Activated CD4-positive, alpha-beta T cell treated with anti-CD3 and anti-CD28 coated beads, Interleukin-2, amount 10 ng/mL, durations not matched to agents 7 days and 5 days (primary cell): ENCODE data around the gene ASF1B. TPM values are rescaled to one million over a fixed set of nuclear protein-coding genes. Genes with fewer than 3 reads are reported as not detected.

ENCODE experiments used
- CTCF ChIA-PET: fragments of 350-600 bp; sonication (Branson Sonifier 250); formaldehyde crosslinking; loops from one replicate; lab custom pipeline; 2021; ENCODE audit warnings: antibody characterized with exemption; lab: Charles Lee
- POLR2A ChIA-PET: fragments of 350-600 bp; sonication (Branson Sonifier 250); formaldehyde crosslinking; loops from one replicate; lab custom pipeline; 2021; ENCODE audit warnings: antibody characterized with exemption; lab: Charles Lee
- DNase-seq: peaks from one replicate; pipeline ENCODE4 v3.0.0-alpha.2; 2020
- H3K27ac Mint-ChIP-seq: one replicate; pipeline ENCODE4 v1.8.0; 2021; ENCODE audit warnings: mild to moderate bottlenecking, moderate library complexity, mixed read lengths
- H3K27me3 Mint-ChIP-seq: one replicate; pipeline ENCODE4 v1.8.0; 2021; ENCODE audit warnings: mixed read lengths
- H3K36me3 Mint-ChIP-seq: one replicate; pipeline ENCODE4 v1.8.0; 2021; ENCODE audit warnings: low read depth, mixed read lengths
- H3K4me1 Mint-ChIP-seq: one replicate; pipeline ENCODE4 v1.8.0; 2021; ENCODE audit warnings: mixed read lengths
- H3K4me3 Mint-ChIP-seq: one replicate; pipeline ENCODE4 v1.8.0; 2021; ENCODE audit warnings: mild to moderate bottlenecking, moderate library complexity, mixed read lengths
- H3K9me3 Mint-ChIP-seq: one replicate; pipeline ENCODE4 v1.8.0; 2021; ENCODE audit warnings: mixed read lengths
- total RNA-seq, 2 experiments: library from RNA; stranded (reverse); gene quantifications; one replicate each; pipeline ENCODE4 v1.2.3, GENCODE V29; 2021

Gene ASF1B
- total RNA-seq, 2 experiments from 2014 or later, result 119 to 131 TPM

GRCh38 chr19:14112051-14112808 lies 24.2 kb downstream of the ASF1B start:
- POLR2A ChIA-PET, result no interaction called here
- H3K27ac Mint-ChIP-seq, result peak overlapping the region; percentile 31
- CTCF ChIA-PET, result interaction anchor here (1.2 to 3.2 kb wide), 5 partner anchors 11 to 39 kb away, joined by 3 to 15 read pairs (median 6); partner anchors contain the start of genes ASF1B and MISP3

GRCh38 chr19:14111486-14111885 lies 24.9 kb downstream of the ASF1B start:
- Mint-ChIP-seq H3K4me1 (peaks cover 41% of the 10 kb centered on the region), H3K36me3 (no peaks in the 10 kb centered on the region), H3K27me3 (no peaks in the 10 kb centered on the region), H3K4me3 (no peak overlapping the region), H3K27ac (no peak overlapping the region), H3K9me3 (no peaks in the 10 kb centered on the region)
- ChIA-PET CTCF (interaction anchor here (1.4 kb wide), 1 partner anchor 20 kb away, joined by 3 read pairs; no protein-coding TSS in a partner anchor), POLR2A (no interaction called here)
- no peak for DNase-seq

More at GRCh38 chr19:14112051-14112808, 24.2 kb downstream of the ASF1B start:
- Mint-ChIP-seq H3K27me3 (no peaks in the 10 kb centered on the region), H3K4me1 (peaks cover 47% of the 10 kb centered on the region), H3K9me3 (no peaks in the 10 kb centered on the region), H3K4me3 (no peak overlapping the region), H3K36me3 (no peaks in the 10 kb centered on the region)
- no peak for DNase-seq

- POLR2A ChIA-PET, result no interaction called here
- CTCF ChIA-PET, result interaction anchor here (0.9 kb wide), 1 partner anchor 26 kb away, joined by 5 read pairs; the partner anchor contains the start of gene ASF1B
- H3K9me3 Mint-ChIP-seq, result no peaks in the 10 kb centered on the region
- no peak overlapping the region for H3K4me3 Mint-ChIP-seq
- no peaks in the 10 kb centered on the region for H3K27me3 Mint-ChIP-seq
- H3K27ac Mint-ChIP-seq, result no peak overlapping the region
- DNase-seq, result no peak
- H3K4me1 Mint-ChIP-seq, result peaks cover 33% of the 10 kb centered on the region
- peaks cover 3% of the 10 kb centered on the region for H3K36me3 Mint-ChIP-seq
Measured at GRCh38 chr19:14110650-14111049, 25.7 kb downstream of the ASF1B start.

GRCh38 chr19:14107581-14108461 lies 28.6 kb downstream of the ASF1B start:
- peaks cover 8% of the 10 kb centered on the region for H3K36me3 Mint-ChIP-seq
- H3K9me3 Mint-ChIP-seq, result no peaks in the 10 kb centered on the region
- H3K4me3 Mint-ChIP-seq, result no peak overlapping the region
- peaks cover 14% of the 10 kb centered on the region for H3K4me1 Mint-ChIP-seq
- ChIA-PET POLR2A (no interaction called here), CTCF (interaction anchor here (1.1 to 3.4 kb wide), 2 partner anchors 12 to 29 kb away, joined by 3 to 9 read pairs; partner anchors contain the start of gene ASF1B)
- H3K27me3 Mint-ChIP-seq, result no peaks in the 10 kb centered on the region
- no peak overlapping the region for H3K27ac Mint-ChIP-seq
- DNase-seq, result no peak

GRCh38 chr19:14106840-14107239 lies 29.5 kb downstream of the ASF1B start:
- no peaks in the 10 kb centered on the region for H3K27me3 Mint-ChIP-seq
- no peak overlapping the region for H3K27ac Mint-ChIP-seq
- ChIA-PET POLR2A (no interaction called here), CTCF (interaction anchor here (1.0 to 3.4 kb wide), 3 partner anchors 9 to 30 kb away, joined by 3 to 9 read pairs (median 3); partner anchors contain the start of gene ASF1B)
- no peak overlapping the region for H3K4me3 Mint-ChIP-seq
- peaks cover 7% of the 10 kb centered on the region for H3K4me1 Mint-ChIP-seq
- no peaks in the 10 kb centered on the region for H3K9me3 Mint-ChIP-seq
- no peak for DNase-seq
- peaks cover 8% of the 10 kb centered on the region for H3K36me3 Mint-ChIP-seq

GRCh38 chr19:14105680-14106079 lies 30.7 kb downstream of the ASF1B start:
- CTCF ChIA-PET, result interaction anchor here (1.0 to 3.4 kb wide), 3 partner anchors 10 to 31 kb away, joined by 3 to 9 read pairs (median 3); partner anchors contain the start of gene ASF1B
- POLR2A ChIA-PET, result interaction anchor here (0.7 kb wide), 1 partner anchor 352 kb away, joined by 4 read pairs; no protein-coding TSS in a partner anchor
- no peaks in the 10 kb centered on the region for H3K27me3 Mint-ChIP-seq
- H3K4me1 Mint-ChIP-seq, result peaks cover 3% of the 10 kb centered on the region
- peaks cover 11% of the 10 kb centered on the region for H3K36me3 Mint-ChIP-seq
- no peak overlapping the region for H3K4me3 Mint-ChIP-seq
- no peak for DNase-seq
- H3K27ac Mint-ChIP-seq, result no peak overlapping the region
- H3K9me3 Mint-ChIP-seq, result no peaks in the 10 kb centered on the region

- H3K36me3 Mint-ChIP-seq, result peaks cover 11% of the 10 kb centered on the region
- CTCF ChIA-PET, result interaction anchor here (1.4 to 3.4 kb wide), 3 partner anchors 11 to 34 kb away, joined by 4 to 11 read pairs (median 6); partner anchors contain the start of gene ASF1B
- H3K27me3 Mint-ChIP-seq, result no peaks in the 10 kb centered on the region
- H3K9me3 Mint-ChIP-seq, result no peaks in the 10 kb centered on the region
- no peak for DNase-seq
- H3K4me3 Mint-ChIP-seq, result no peak overlapping the region
- peaks cover 3% of the 10 kb centered on the region for H3K4me1 Mint-ChIP-seq
- POLR2A ChIA-PET, result no interaction called here
- H3K27ac Mint-ChIP-seq, result no peak overlapping the region
Measured at GRCh38 chr19:14103310-14103709, 33.1 kb downstream of the ASF1B start.

GRCh38 chr19:14102756-14103155 lies 33.6 kb downstream of the ASF1B start:
- H3K27me3 Mint-ChIP-seq, result no peaks in the 10 kb centered on the region
- ChIA-PET POLR2A (no interaction called here), CTCF (interaction anchor here (1.4 to 3.4 kb wide), 3 partner anchors 12 to 34 kb away, joined by 4 to 11 read pairs (median 6); partner anchors contain the start of gene ASF1B)
- no peak for DNase-seq
- peaks cover 3% of the 10 kb centered on the region for H3K4me1 Mint-ChIP-seq
- no peak overlapping the region for H3K4me3 Mint-ChIP-seq
- no peak overlapping the region for H3K27ac Mint-ChIP-seq
- peaks cover 12% of the 10 kb centered on the region for H3K36me3 Mint-ChIP-seq
- no peaks in the 10 kb centered on the region for H3K9me3 Mint-ChIP-seq

- Mint-ChIP-seq H3K4me1 (peaks cover 3% of the 10 kb centered on the region), H3K27ac (no peak overlapping the region), H3K36me3 (peaks cover 15% of the 10 kb centered on the region), H3K9me3 (no peaks in the 10 kb centered on the region), H3K4me3 (no peak overlapping the region), H3K27me3 (no peaks in the 10 kb centered on the region)
- ChIA-PET POLR2A (no interaction called here), CTCF (interaction anchor here (1.1 to 3.4 kb wide), 4 partner anchors 12 to 221 kb away, joined by 3 to 11 read pairs (median 4); partner anchors contain the start of gene ASF1B)
- DNase-seq, result no peak
Measured at GRCh38 chr19:14102102-14102696, 34.2 kb downstream of the ASF1B start.

GRCh38 chr19:14101003-14101545 lies 35.3 kb downstream of the ASF1B start:
- no peak overlapping the region for H3K27ac Mint-ChIP-seq
- H3K9me3 Mint-ChIP-seq, result no peaks in the 10 kb centered on the region
- CTCF ChIA-PET, result interaction anchor here (1.5 to 3.4 kb wide), 2 partner anchors 36 to 220 kb away, joined by 3 to 11 read pairs; partner anchors contain the start of gene ASF1B
- peaks cover 3% of the 10 kb centered on the region for H3K4me1 Mint-ChIP-seq
- DNase-seq, result no peak
- POLR2A ChIA-PET, result no interaction called here
- no peak overlapping the region for H3K4me3 Mint-ChIP-seq
- H3K27me3 Mint-ChIP-seq, result no peaks in the 10 kb centered on the region
- H3K36me3 Mint-ChIP-seq, result peaks cover 22% of the 10 kb centered on the region

GRCh38 chr19:14097532-14098151 lies 38.7 kb downstream of the ASF1B start:
- Mint-ChIP-seq H3K27ac (no peak overlapping the region), H3K9me3 (peaks cover 9% of the 10 kb centered on the region), H3K27me3 (no peaks in the 10 kb centered on the region), H3K4me1 (peaks cover 8% of the 10 kb centered on the region), H3K36me3 (peaks cover 23% of the 10 kb centered on the region), H3K4me3 (no peak overlapping the region)
- no peak for DNase-seq
- POLR2A ChIA-PET, result no interaction called here
- CTCF ChIA-PET, result no interaction called here
